Prostate gland (tissue), 2 donors: ENCODE results near the gene TMC2.

Experiments used
- CTCF ChIP-seq, 4 experiments: fragments of 200-600 bp in 2 of 4; fragments of 450-650 bp in 2 of 4; sonication (generic) in 2 of 4; IDR thresholded peaks; 1 replicate in 3 of 4; 2 replicates in 1 of 4; pipeline ENCODE4 v1.5.1; 2016 to 2019; ENCODE audit warnings: antibody characterized with exemption in 4 of 4, mild to moderate bottlenecking in 2 of 4, moderate library complexity in 2 of 4
- POLR2A ChIP-seq: fragments of 450-650 bp; IDR thresholded peaks from one replicate; pipeline ENCODE4 v1.6.1; 2016; ENCODE audit warnings: antibody characterized with exemption, mild to moderate bottlenecking

DNA sequence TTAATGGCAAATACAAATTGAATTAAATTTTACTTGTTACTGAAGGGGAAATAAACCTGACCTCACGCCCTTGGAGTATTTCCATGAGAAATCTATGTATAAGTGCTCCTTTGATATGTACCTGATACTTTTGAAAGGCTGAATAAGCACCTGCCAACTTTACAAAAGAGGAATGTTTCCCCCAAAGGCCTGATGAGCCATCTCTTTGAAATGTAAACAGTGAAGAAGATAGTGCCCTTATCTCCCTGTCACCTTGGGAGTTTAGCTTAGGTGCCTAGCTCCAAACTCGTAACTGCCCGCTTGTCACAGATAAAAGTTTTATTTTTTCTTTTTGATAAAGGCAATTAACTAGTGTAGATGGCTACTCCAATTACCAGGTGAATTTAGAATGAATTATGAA lies 26.6 kb upstream of the TMC2 start:
- TF ChIP-seq POLR2A = no peak
- no peak for TF ChIP-seq CTCF (IDR thresholded peaks at IDR 0.05)
